NT2/D1 (cell line): ENCODE measurements around the gene FAM83E.

ENCODE experiments used
- YY1 ChIP-seq: IDR thresholded peaks from 2 replicates; pipeline ENCODE4 v1.6.1; 2011; ENCODE audit not compliant: insufficient read length, insufficient read depth
- ZNF274 ChIP-seq: IDR thresholded peaks from 2 replicates; pipeline ENCODE4 v1.6.1; 2011; ENCODE audit warnings: mild to moderate bottlenecking, low read depth, low read length

- TF ChIP-seq YY1 (no peak), ZNF274 (no peak)
These were observed 26.0 kb downstream of the FAM83E start for GRCh38 chr19:48588670-48589401.
